ENCODE data around the gene RGS10.

DNA sequence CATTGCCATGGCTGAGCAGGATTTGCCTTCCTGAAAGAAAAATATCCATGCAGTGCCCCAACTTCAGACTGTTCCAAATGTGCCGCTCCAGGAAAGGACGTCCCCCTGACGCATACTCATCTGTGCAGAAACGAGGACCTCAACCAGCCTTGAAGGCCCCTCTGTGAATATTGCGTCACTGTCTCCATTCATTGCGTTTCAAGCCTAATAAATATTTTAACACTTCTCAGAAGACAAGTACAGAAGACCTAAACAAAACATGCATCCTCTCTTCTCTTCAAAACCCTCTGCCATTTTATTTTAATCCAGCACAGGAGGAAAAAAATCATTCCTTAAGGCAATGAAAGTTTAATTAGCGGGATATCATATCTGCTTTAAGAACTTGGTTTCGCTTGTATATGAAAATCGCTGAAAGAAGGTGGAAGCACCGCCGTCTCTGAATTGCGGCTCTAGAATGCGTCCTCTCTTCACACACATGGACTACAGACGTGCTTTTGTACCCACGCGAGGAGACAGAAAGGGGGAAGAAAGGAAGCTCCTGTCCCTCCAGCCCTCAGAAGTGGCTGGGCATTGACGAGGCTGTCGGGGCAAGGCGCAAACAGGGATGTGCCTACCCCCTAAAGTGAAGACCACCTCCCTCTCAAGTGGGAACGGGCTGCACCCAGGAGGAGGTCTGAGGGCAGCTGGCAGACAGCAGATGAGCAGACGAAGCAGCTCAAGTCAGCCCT lies 36.8 kb downstream of the RGS10 start:
- TF ChIP-seq, protein P1, sequence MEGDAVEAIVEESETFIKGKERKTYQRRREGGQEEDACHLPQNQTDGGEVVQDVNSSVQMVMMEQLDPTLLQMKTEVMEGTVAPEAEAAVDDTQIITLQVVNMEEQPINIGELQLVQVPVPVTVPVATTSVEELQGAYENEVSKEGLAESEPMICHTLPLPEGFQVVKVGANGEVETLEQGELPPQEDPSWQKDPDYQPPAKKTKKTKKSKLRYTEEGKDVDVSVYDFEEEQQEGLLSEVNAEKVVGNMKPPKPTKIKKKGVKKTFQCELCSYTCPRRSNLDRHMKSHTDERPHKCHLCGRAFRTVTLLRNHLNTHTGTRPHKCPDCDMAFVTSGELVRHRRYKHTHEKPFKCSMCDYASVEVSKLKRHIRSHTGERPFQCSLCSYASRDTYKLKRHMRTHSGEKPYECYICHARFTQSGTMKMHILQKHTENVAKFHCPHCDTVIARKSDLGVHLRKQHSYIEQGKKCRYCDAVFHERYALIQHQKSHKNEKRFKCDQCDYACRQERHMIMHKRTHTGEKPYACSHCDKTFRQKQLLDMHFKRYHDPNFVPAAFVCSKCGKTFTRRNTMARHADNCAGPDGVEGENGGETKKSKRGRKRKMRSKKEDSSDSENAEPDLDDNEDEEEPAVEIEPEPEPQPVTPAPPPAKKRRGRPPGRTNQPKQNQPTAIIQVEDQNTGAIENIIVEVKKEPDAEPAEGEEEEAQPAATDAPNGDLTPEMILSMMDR (IDR thresholded peaks at IDR 0.05) = no peak
- no peak for TF ChIP-seq POLR2A (IDR thresholded peaks at IDR 0.05)
